SU-DHL-6 (cell line): ENCODE data around the gene QKI.

Experiments
- H2AFZ ChIP-seq: fragments of 200-600 bp; sonication (generic); 2 replicates; pipeline ENCODE4 v1.6.1; 2014; ENCODE audit warnings: low read depth, mild to moderate bottlenecking, moderate library complexity, mixed read lengths, antibody characterized with exemption, low read length; ENCODE audit not compliant: severe bottlenecking
- H3F3A ChIP-seq: fragments of 200-600 bp; shearing (Covaris generic); 2 replicates; pipeline ENCODE4 v1.6.0; 2016; ENCODE audit warnings: antibody characterized with exemption, mild to moderate bottlenecking; ENCODE audit not compliant: insufficient read depth
- H3K27ac ChIP-seq: fragments of 200-600 bp; sonication (generic); 2 replicates; pipeline ENCODE4 v1.5.1; 2016; ENCODE audit warnings: low read depth, mild to moderate bottlenecking, low read length, moderate library complexity, mixed read lengths
- H3K27me3 ChIP-seq: fragments of 200-600 bp; sonication (generic), shearing (Covaris generic); 2 replicates; pipeline ENCODE4 v1.6.0; 2014; ENCODE audit warnings: mild to moderate bottlenecking, low read length
- H3K36me3 ChIP-seq: fragments of 200-600 bp; sonication (generic); 2 replicates; pipeline ENCODE4 v1.6.1; 2014; ENCODE audit warnings: mild to moderate bottlenecking, low read length, mixed read lengths
- H3K4me2 ChIP-seq: fragments of 300-600, 200-600 bp; shearing (Covaris generic), sonication (generic); 2 replicates; pipeline ENCODE4 v1.6.0; 2014; ENCODE audit warnings: low read length, low read depth, mild to moderate bottlenecking; ENCODE audit not compliant: poor library complexity, severe bottlenecking
- H3K4me3 ChIP-seq: fragments of 200-600 bp; sonication (generic); 2 replicates; pipeline ENCODE4 v1.5.1; 2014; ENCODE audit warnings: antibody characterized with exemption, low read length, mild to moderate bottlenecking, mixed read lengths; ENCODE audit not compliant: insufficient read depth, poor library complexity, severe bottlenecking
- H3K79me2 ChIP-seq: fragments of 200-600 bp; sonication (generic); 2 replicates; pipeline ENCODE4 v1.6.1; 2014; ENCODE audit warnings: mild to moderate bottlenecking, low read length, moderate library complexity; ENCODE audit not compliant: insufficient read depth
- H3K9ac ChIP-seq: fragments of 200-600 bp; sonication (generic); 2 replicates; pipeline ENCODE4 v1.7.0; 2014; ENCODE audit warnings: mild to moderate bottlenecking, low read length
- H3K9me2 ChIP-seq: fragments of 200-600 bp; sonication (generic); replicated peaks from 2 replicates; pipeline ENCODE4 v1.6.1; 2014; ENCODE audit warnings: low read length; ENCODE audit not compliant: insufficient read depth
- H3K9me3 ChIP-seq: fragments of 200-600 bp; sonication (generic); 2 replicates; pipeline ENCODE4 v1.6.1; 2014; ENCODE audit warnings: low read length, mixed read lengths; ENCODE audit not compliant: insufficient read depth
- H4K20me1 ChIP-seq: fragments of 200-600 bp; sonication (generic); 2 replicates; pipeline ENCODE4 v1.6.1; 2014; ENCODE audit warnings: low read depth, mild to moderate bottlenecking, antibody characterized with exemption, low read length, moderate library complexity, mixed read lengths
- CTCF ChIP-seq: fragments of 200-600 bp; sonication (generic); IDR thresholded peaks from one replicate; pipeline ENCODE4 v1.5.1; 2017; ENCODE audit warnings: antibody characterized with exemption, mild to moderate bottlenecking, low read length, moderate library complexity; ENCODE audit not compliant: insufficient read depth, poor library complexity, severe bottlenecking
- EZH2phosphoT487 ChIP-seq: fragments of 200-600 bp; sonication (generic), shearing (Covaris generic); conservative IDR thresholded peaks from 2 replicates; pipeline ENCODE4 v1.6.1; 2018; ENCODE audit warnings: mild to moderate bottlenecking, antibody characterized with exemption, low read length, moderate library complexity, mixed read lengths

The QKI gene

GRCh38 chr6:163460307-163460782, 45.8 kb downstream of the QKI start:
- H3K36me3 ChIP-seq = no peaks in the 10 kb centered on the region
- H2AFZ ChIP-seq = no peak overlapping the region
- TF ChIP-seq CTCF = no peak
- no peak for TF ChIP-seq EZH2phosphoT487
- H3K9ac ChIP-seq = peak overlapping the region; percentile 28
- peak overlapping the region; percentile 47 for H3K4me3 ChIP-seq
- no peaks in the 10 kb centered on the region for H3K9me2 ChIP-seq
- H3K4me2 ChIP-seq = peak overlapping the region; percentile 69
- H3K79me2 ChIP-seq = peaks cover 48% of the 10 kb centered on the region; the same call in 1 of the 2 replicates
- no peaks in the 10 kb centered on the region for H3K9me3 ChIP-seq
- H3K27me3 ChIP-seq = no peaks in the 10 kb centered on the region
- H3F3A ChIP-seq = no peaks in the 10 kb centered on the region
- no peak overlapping the region for H3K27ac ChIP-seq
- H4K20me1 ChIP-seq = no peaks in the 10 kb centered on the region

GRCh38 chr6:163461696-163462095, 47.2 kb downstream of the QKI start:
- Histone ChIP-seq H3K9ac (no peak overlapping the region), H2AFZ (no peak overlapping the region), H3K4me3 (no peak overlapping the region), H3K9me3 (no peaks in the 10 kb centered on the region), H3K27ac (no peak overlapping the region), H3K9me2 (no peaks in the 10 kb centered on the region), H3K36me3 (no peaks in the 10 kb centered on the region), H3F3A (no peaks in the 10 kb centered on the region), H3K27me3 (no peaks in the 10 kb centered on the region), H3K4me2 (peak overlapping the region; percentile 69), H3K79me2 (peaks cover 48% of the 10 kb centered on the region; the same call in 1 of the 2 replicates), H4K20me1 (no peaks in the 10 kb centered on the region)
- no peak for TF ChIP-seq EZH2phosphoT487
- no peak for TF ChIP-seq CTCF

- TF ChIP-seq EZH2phosphoT487 (no peak), CTCF (no peak)
- no peak overlapping the region for H3K4me3 ChIP-seq
- H3K79me2 ChIP-seq = peaks cover 48% of the 10 kb centered on the region; the same call in 1 of the 2 replicates
- no peak overlapping the region for H3K27ac ChIP-seq
- no peaks in the 10 kb centered on the region for H3K27me3 ChIP-seq
- no peaks in the 10 kb centered on the region for H3F3A ChIP-seq
- no peaks in the 10 kb centered on the region for H3K36me3 ChIP-seq
- H3K9ac ChIP-seq = no peak overlapping the region
- no peaks in the 10 kb centered on the region for H3K9me3 ChIP-seq
- H3K4me2 ChIP-seq = no peak overlapping the region
- no peaks in the 10 kb centered on the region for H4K20me1 ChIP-seq
- H2AFZ ChIP-seq = no peak overlapping the region
- H3K9me2 ChIP-seq = no peaks in the 10 kb centered on the region
Measured at GRCh38 chr6:163463180-163463579, 48.7 kb downstream of the QKI start.
